Neural cell (in vitro differentiated cells): ENCODE results near the gene ROCK1. TPM values are rescaled to one million over a fixed set of nuclear protein-coding genes. Genes with fewer than 3 reads are reported as not detected.

ENCODE experiments used
- H2AFZ ChIP-seq: fragments of 200-600, 300-800 bp; sonication (generic), shearing (Covaris generic); 2 replicates; pipeline ENCODE4 v1.6.0; 2014; ENCODE audit warnings: low read depth, mild to moderate bottlenecking, antibody characterized with exemption, low read length, moderate library complexity
- H3F3A ChIP-seq: fragments of 200-600 bp; shearing (Covaris generic); 2 replicates; pipeline ENCODE4 v1.6.1; 2016; ENCODE audit warnings: mild to moderate bottlenecking, moderate library complexity, mixed read lengths, antibody characterized with exemption, low read length; ENCODE audit not compliant: insufficient read depth, poor library complexity, severe bottlenecking
- H3K27ac ChIP-seq: fragments of 200-600, 300-800 bp; sonication (generic), shearing (Covaris generic); 2 replicates; pipeline ENCODE4 v1.5.1; 2014; ENCODE audit warnings: mild to moderate bottlenecking, low read length, moderate library complexity
- H3K27me3 ChIP-seq: fragments of 300-800, 200-600 bp; sonication (generic), shearing (Covaris generic); 2 replicates; pipeline ENCODE4 v1.6.0; 2014; ENCODE audit warnings: mild to moderate bottlenecking, low read depth, low read length, moderate library complexity; ENCODE audit not compliant: insufficient read depth
- H3K36me3 ChIP-seq: fragments of 300-800, 200-600 bp; sonication (generic), shearing (Covaris generic); 2 replicates; pipeline ENCODE4 v1.5.1; 2014; ENCODE audit warnings: mild to moderate bottlenecking, antibody characterized with exemption, low read length, moderate library complexity; ENCODE audit not compliant: insufficient read depth
- H3K4me2 ChIP-seq: fragments of 300-800, 200-600 bp; sonication (generic), shearing (Covaris generic); 2 replicates; pipeline ENCODE4 v1.6.0; 2014; ENCODE audit warnings: mild to moderate bottlenecking, low read length
- H3K4me3 ChIP-seq: fragments of 300-800, 200-600 bp; sonication (generic), shearing (Covaris generic); 2 replicates; pipeline ENCODE4 v1.5.1; 2014; ENCODE audit warnings: mild to moderate bottlenecking, low read length, moderate library complexity
- H3K79me2 ChIP-seq: fragments of 200-600 bp; shearing (Covaris generic); replicated peaks from 2 replicates; pipeline ENCODE4 v1.6.0; 2014; ENCODE audit warnings: mild to moderate bottlenecking, low read length, moderate library complexity; ENCODE audit not compliant: insufficient read depth
- H3K9ac ChIP-seq: fragments of 300-800, 200-600 bp; sonication (generic), shearing (Covaris generic); 2 replicates; pipeline ENCODE4 v1.6.1; 2016; ENCODE audit warnings: mild to moderate bottlenecking, low read length, mixed read lengths
- H3K9me2 ChIP-seq: fragments of 200-600 bp; shearing (Covaris generic); 2 replicates; pipeline ENCODE4 v1.6.1; 2016; ENCODE audit warnings: mild to moderate bottlenecking, low read length, mixed read lengths; ENCODE audit not compliant: insufficient read depth
- H3K9me3 ChIP-seq: fragments of 200-600, 300-800 bp; sonication (generic), shearing (Covaris generic); 2 replicates; pipeline ENCODE4 v1.6.1; 2016; ENCODE audit warnings: mild to moderate bottlenecking, mixed run types, low read length, moderate library complexity, mixed read lengths
- H4K20me1 ChIP-seq: fragments of 200-600 bp; shearing (Covaris generic); 2 replicates; pipeline ENCODE4 v1.6.1; 2016; ENCODE audit warnings: mild to moderate bottlenecking, mixed run types; ENCODE audit not compliant: insufficient read depth
- CTCF ChIP-seq: fragments of 450-650 bp; IDR thresholded peaks from 2 replicates; pipeline ENCODE4 v1.5.1; 2014; ENCODE audit warnings: antibody characterized with exemption, mild to moderate bottlenecking, moderate library complexity; ENCODE audit not compliant: poor library complexity, severe bottlenecking
- EP300 ChIP-seq: fragments of 450-650 bp; conservative IDR thresholded peaks from 2 replicates; pipeline ENCODE4 v1.6.1; 2014; ENCODE audit warnings: antibody characterized with exemption, mild to moderate bottlenecking, moderate library complexity; ENCODE audit not compliant: poor library complexity, severe bottlenecking
- EZH2 ChIP-seq: fragments of 200-600, 300-800 bp; shearing (Covaris generic), sonication (generic); IDR thresholded peaks from 2 replicates; pipeline ENCODE4 v1.6.1; 2014; ENCODE audit warnings: antibody characterized with exemption, low read length, borderline replicate concordance, mild to moderate bottlenecking; ENCODE audit not compliant: insufficient read depth, poor library complexity, severe bottlenecking
- MXI1 ChIP-seq: fragments of 450-650 bp; conservative IDR thresholded peaks from 2 replicates; pipeline ENCODE4 v1.6.1; 2014; ENCODE audit warnings: antibody characterized with exemption, mild to moderate bottlenecking; ENCODE audit not compliant: poor library complexity, severe bottlenecking
- POLR2AphosphoS5 ChIP-seq: IDR thresholded peaks from 2 replicates; pipeline ENCODE4 v1.6.1; 2012
- RAD21 ChIP-seq: fragments of 450-650 bp; conservative IDR thresholded peaks from 2 replicates; pipeline ENCODE4 v1.6.1; 2014; ENCODE audit warnings: antibody characterized with exemption, mild to moderate bottlenecking, moderate library complexity
- REST ChIP-seq: IDR thresholded peaks from 2 replicates; pipeline ENCODE4 v1.6.1; 2012; ENCODE audit warnings: borderline replicate concordance
- SMC3 ChIP-seq: fragments of 450-650 bp; conservative IDR thresholded peaks from 2 replicates; pipeline ENCODE4 v1.6.1; 2014; ENCODE audit warnings: antibody characterized with exemption, mild to moderate bottlenecking, moderate library complexity; ENCODE audit not compliant: poor library complexity
- TAF1 ChIP-seq: IDR thresholded peaks from 2 replicates; pipeline ENCODE4 v1.6.1; 2012; ENCODE audit warnings: low read depth
- polyA plus RNA-seq: library from polyadenylated mRNA; depleted of rRNA; stranded (reverse); fragments of >200 nt; gene quantifications from 2 replicates; pipeline ENCODE4 v1.2.3, GENCODE V29; 2014

The ROCK1 gene
- polyA plus RNA-seq, 1 donor from 2014 or later: 43.0 TPM

GRCh38 chr18:20975077-20975476, 136.5 kb downstream of the ROCK1 start:
- Histone ChIP-seq H3K4me2 (no peak overlapping the region), H3K9me3 (no peaks in the 10 kb centered on the region), H4K20me1 (no peaks in the 10 kb centered on the region), H2AFZ (no peak overlapping the region), H3K36me3 (peaks cover 18% of the 10 kb centered on the region), H3K27ac (no peak overlapping the region), H3K9me2 (no peaks in the 10 kb centered on the region), H3K9ac (no peak overlapping the region), H3K4me3 (no peak overlapping the region), H3F3A (no peaks in the 10 kb centered on the region), H3K79me2 (no peaks in the 10 kb centered on the region), H3K27me3 (no peaks in the 10 kb centered on the region)
- no peak for TF ChIP-seq EZH2
- TF ChIP-seq MXI1: no peak
- no peak for TF ChIP-seq CTCF
- no peak for TF ChIP-seq REST
- TF ChIP-seq RAD21: no peak
- no peak for TF ChIP-seq POLR2AphosphoS5
- no peak for TF ChIP-seq SMC3
- no peak for TF ChIP-seq TAF1

GRCh38 chr18:20971886-20972267, 139.7 kb downstream of the ROCK1 start:
- peaks cover 13% of the 10 kb centered on the region for H3K36me3 ChIP-seq
- no peak for TF ChIP-seq POLR2AphosphoS5

DNA sequence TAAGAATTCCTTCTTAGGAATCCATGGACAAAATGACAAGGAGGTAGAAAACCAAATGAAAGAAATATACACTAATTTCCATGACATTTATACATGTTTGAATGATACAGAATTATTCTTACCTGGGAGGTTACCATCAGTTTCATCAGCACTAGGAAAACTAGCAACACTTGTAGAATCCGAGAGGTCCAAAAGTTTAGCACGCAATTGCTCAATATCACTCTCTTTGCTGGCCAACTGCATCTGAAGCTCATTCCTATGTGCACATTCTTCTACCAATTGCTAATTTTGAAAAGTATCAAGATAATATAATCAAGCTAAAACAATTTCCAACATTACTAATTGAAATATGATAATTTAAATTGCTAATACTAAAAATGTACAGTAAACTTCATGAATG, 144.8 kb downstream of the ROCK1 start:
- H4K20me1 ChIP-seq: no peaks in the 10 kb centered on the region
- H3K79me2 ChIP-seq: no peaks in the 10 kb centered on the region
- H3K4me3 ChIP-seq: no peak overlapping the region
- no peak overlapping the region for H3K4me2 ChIP-seq
- no peak overlapping the region for H3K27ac ChIP-seq
- H3F3A ChIP-seq: no peaks in the 10 kb centered on the region
- no peaks in the 10 kb centered on the region for H3K27me3 ChIP-seq
- no peak overlapping the region for H2AFZ ChIP-seq
- no peaks in the 10 kb centered on the region for H3K9me3 ChIP-seq
- no peak overlapping the region for H3K9ac ChIP-seq
- H3K9me2 ChIP-seq: no peaks in the 10 kb centered on the region
- TF ChIP-seq EP300: no peak
- TF ChIP-seq EZH2: no peak
- TF ChIP-seq RAD21: no peak
- TF ChIP-seq TAF1: no peak
- no peak for TF ChIP-seq POLR2AphosphoS5
- TF ChIP-seq SMC3: no peak
- no peak for TF ChIP-seq CTCF
- no peak for TF ChIP-seq REST
- TF ChIP-seq MXI1: no peak
- peaks cover 1% of the 10 kb centered on the region for H3K36me3 ChIP-seq

More at GRCh38 chr18:20971886-20972267, 139.7 kb downstream of the ROCK1 start:
- no peaks in the 10 kb centered on the region for H4K20me1 ChIP-seq
- no peak overlapping the region for H3K4me3 ChIP-seq
- H3K9ac ChIP-seq: no peak overlapping the region
- no peak overlapping the region for H3K4me2 ChIP-seq
- no peaks in the 10 kb centered on the region for H3F3A ChIP-seq
- no peaks in the 10 kb centered on the region for H3K27me3 ChIP-seq
- no peak overlapping the region for H2AFZ ChIP-seq
- H3K9me3 ChIP-seq: no peaks in the 10 kb centered on the region
- no peaks in the 10 kb centered on the region for H3K79me2 ChIP-seq
- H3K27ac ChIP-seq: no peak overlapping the region
- no peaks in the 10 kb centered on the region for H3K9me2 ChIP-seq
